ENCODE results near the gene ATG13. TPM values are rescaled to one million over a fixed set of nuclear protein-coding genes. Genes with fewer than 3 reads are reported as not detected.

Gene ATG13
- total RNA-seq, 2 donors from 2014 or later: 36.8 to 76.8 TPM

GRCh38 chr11:46674463-46675287, 57.3 kb downstream of the ATG13 start:
- DNase-seq (peak in 1 of 4 donors; percentile 28), ATAC-seq (peak; percentile 19)
- Histone ChIP-seq H3K27ac (peak overlapping the region; percentile 79 to 93 (median 82)), H3K4me1 (peaks cover 43% of the 10 kb centered on the region), H3K36me3 (replicated peaks in 1 of 2; ENCODE audit: insufficient read depth in 1 of 2, low read depth in 2 of 2) (peaks cover 4 to 12% of the 10 kb centered on the region in 2 donors), H3K4me3 (no peak overlapping the region), H3K27me3 (no peaks in the 10 kb centered on the region), H3K9me3 (no peaks in the 10 kb centered on the region)
- WGBS, 2 donors: 48 to 66% methylated on average over 11 to 12 of the region's 12 CpGs
- intact Hi-C loops (cut with DNase I): no loop called here
- TF ChIP-seq, protein P1, sequence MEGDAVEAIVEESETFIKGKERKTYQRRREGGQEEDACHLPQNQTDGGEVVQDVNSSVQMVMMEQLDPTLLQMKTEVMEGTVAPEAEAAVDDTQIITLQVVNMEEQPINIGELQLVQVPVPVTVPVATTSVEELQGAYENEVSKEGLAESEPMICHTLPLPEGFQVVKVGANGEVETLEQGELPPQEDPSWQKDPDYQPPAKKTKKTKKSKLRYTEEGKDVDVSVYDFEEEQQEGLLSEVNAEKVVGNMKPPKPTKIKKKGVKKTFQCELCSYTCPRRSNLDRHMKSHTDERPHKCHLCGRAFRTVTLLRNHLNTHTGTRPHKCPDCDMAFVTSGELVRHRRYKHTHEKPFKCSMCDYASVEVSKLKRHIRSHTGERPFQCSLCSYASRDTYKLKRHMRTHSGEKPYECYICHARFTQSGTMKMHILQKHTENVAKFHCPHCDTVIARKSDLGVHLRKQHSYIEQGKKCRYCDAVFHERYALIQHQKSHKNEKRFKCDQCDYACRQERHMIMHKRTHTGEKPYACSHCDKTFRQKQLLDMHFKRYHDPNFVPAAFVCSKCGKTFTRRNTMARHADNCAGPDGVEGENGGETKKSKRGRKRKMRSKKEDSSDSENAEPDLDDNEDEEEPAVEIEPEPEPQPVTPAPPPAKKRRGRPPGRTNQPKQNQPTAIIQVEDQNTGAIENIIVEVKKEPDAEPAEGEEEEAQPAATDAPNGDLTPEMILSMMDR (IDR thresholded peaks at IDR 0.05): no peak
- no peak for TF ChIP-seq POLR2A (IDR thresholded peaks at IDR 0.05)

GRCh38 chr11:46675288-46675851, 58.0 kb downstream of the ATG13 start:
- Histone ChIP-seq H3K27me3 (no peaks in the 10 kb centered on the region), H3K4me1 (peaks cover 44% of the 10 kb centered on the region), H3K4me3 (no peak overlapping the region), H3K36me3 (replicated peaks in 1 of 2; ENCODE audit: insufficient read depth in 1 of 2, low read depth in 2 of 2) (peaks cover 0 to 14% of the 10 kb centered on the region in 2 donors), H3K27ac (peak overlapping the region; percentile 79 to 93 (median 82)), H3K9me3 (no peaks in the 10 kb centered on the region)
- ATAC-seq (peak; percentile 78), DNase-seq (peak; percentile 70 to 85 (median 78))
- intact Hi-C loops (cut with DNase I): no loop called here
- 12 to 18% methylated on average over 4 of the region's 4 CpGs for WGBS, 2 donors
- peak in 1 of 3 donors; percentile 8 for TF ChIP-seq POLR2A (IDR thresholded peaks at IDR 0.05)
- TF ChIP-seq, protein P1 (IDR thresholded peaks at IDR 0.05): peak in 4 of 7 experiments; percentile 28 to 44 (median 33)

DNA sequence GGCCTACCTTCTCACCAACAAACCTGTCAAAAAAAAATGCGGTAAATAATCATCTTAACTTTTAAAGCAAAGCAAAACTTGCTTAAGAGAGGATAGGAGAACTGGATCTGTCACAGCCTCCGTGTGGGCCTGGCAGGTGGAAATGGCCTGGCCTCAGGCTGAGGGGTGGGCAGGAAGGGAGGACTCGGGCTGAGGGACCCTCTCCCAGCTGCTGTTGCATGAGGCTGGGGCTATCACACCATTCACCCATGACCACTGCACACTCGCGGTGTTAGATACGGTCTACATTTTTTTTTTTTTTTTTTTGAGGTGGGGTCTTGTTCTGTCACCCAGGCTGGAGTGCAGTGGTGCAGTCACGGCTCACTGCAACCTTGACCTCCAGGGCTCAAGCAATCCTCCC, 58.6 kb downstream of the ATG13 start:
- intact Hi-C loops (cut with DNase I): no loop called here
- H3K27ac ChIP-seq: peak overlapping the region; percentile 79 to 93 (median 82)
- H3K4me1 ChIP-seq: peaks cover 44% of the 10 kb centered on the region
- TF ChIP-seq, protein P1 (IDR thresholded peaks at IDR 0.05): no peak
- TF ChIP-seq POLR2A (IDR thresholded peaks at IDR 0.05): no peak
- ATAC-seq (no peak), DNase-seq (no peak)
- WGBS, 2 donors: 64 to 69% methylated on average over 7 of the region's 7 CpGs
- H3K36me3 ChIP-seq (replicated peaks in 1 of 2; ENCODE audit: insufficient read depth in 1 of 2, low read depth in 2 of 2): peaks cover 0 to 13% of the 10 kb centered on the region in 2 donors
- H3K27me3 ChIP-seq: no peaks in the 10 kb centered on the region
- H3K9me3 ChIP-seq: no peaks in the 10 kb centered on the region
- no peak overlapping the region for H3K4me3 ChIP-seq

DNA sequence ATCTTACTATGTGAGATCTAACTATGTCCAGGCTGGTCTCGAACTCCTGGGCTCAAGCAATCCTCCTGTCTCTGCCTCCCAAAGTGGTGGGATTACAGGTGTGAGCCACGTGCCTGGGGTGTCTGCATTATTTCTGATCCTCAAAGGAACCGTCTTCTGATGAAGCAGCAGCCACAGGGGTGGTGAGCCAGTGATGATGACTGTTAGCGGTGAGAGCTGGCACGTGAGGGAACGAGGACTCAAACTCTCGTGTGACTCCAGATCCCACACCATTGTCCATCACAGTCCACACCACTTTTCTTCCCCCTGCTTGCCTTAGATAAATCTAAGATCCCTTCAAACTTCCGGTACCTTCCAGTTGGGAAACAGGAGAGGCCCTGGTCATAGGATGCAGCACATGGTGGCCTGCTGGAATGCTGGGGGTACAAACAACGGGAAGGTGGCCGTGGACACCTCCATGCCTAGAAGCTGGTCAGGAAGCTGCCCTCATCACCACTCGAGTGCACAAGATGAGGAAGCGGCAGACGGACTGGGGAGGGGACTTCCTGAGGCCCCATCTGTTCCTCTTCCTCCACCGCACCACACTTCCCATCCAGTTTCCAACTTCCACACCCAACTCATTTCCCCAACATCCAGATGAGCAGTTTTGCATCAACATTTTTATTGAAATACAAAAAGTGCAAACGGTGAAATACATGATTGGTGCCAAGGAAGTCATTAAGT, 59.2 kb downstream of the ATG13 start:
- intact Hi-C loops (cut with DNase I): no loop called here
- peaks cover 0 to 19% of the 10 kb centered on the region in 2 donors for H3K36me3 ChIP-seq (replicated peaks in 1 of 2; ENCODE audit: insufficient read depth in 1 of 2, low read depth in 2 of 2)
- TF ChIP-seq, protein P1 (IDR thresholded peaks at IDR 0.05): no peak
- no peak for TF ChIP-seq POLR2A (IDR thresholded peaks at IDR 0.05)

More for the DNA sequence above, 59.2 kb downstream of the ATG13 start:
- H3K27ac ChIP-seq: peak overlapping the region; percentile 39 to 83 (median 80)
- no peak overlapping the region for H3K4me3 ChIP-seq
- no peaks in the 10 kb centered on the region for H3K9me3 ChIP-seq
- no peaks in the 10 kb centered on the region for H3K27me3 ChIP-seq
- DNase-seq (no peak), ATAC-seq (no peak)
- peaks cover 44% of the 10 kb centered on the region for H3K4me1 ChIP-seq
- WGBS, 2 donors: 79 to 84% methylated on average over 15 of the region's 15 CpGs
